Kidney (tissue), 14 donors: Measurements from ENCODE around the gene GFI1. TPM values are rescaled to one million over a fixed set of nuclear protein-coding genes. Genes with fewer than 3 reads are reported as not detected.

Experiments
- DNase-seq, 5 donors: peaks; one replicate each; pipeline ENCODE4 v3.0.0-alpha.2; 2013 to 2020
- FAIRE-seq: peaks from 2 replicates; lab custom pipeline; 2012; peaks lifted over from hg19 to GRCh38; lab: Jason Lieb, UNC
- H3K27ac ChIP-seq, 2 donors: one replicate each; pipeline ENCODE4 v1.7.0; 2013; ENCODE audit warnings: low read depth in 2 of 2, low read length in 2 of 2, inconsistent platforms in 1 of 2
- H3K27me3 ChIP-seq: one replicate; pipeline ENCODE4 v1.7.1; 2013; ENCODE audit warnings: low read length, inconsistent platforms; ENCODE audit not compliant: control insufficient read depth, insufficient read depth
- H3K36me3 ChIP-seq, 3 donors: one replicate each; pipeline versions ENCODE4 v1.7.0 to v1.7.1; 2013; ENCODE audit warnings: low read length in 3 of 3, control low read depth in 1 of 3, inconsistent platforms in 1 of 3; ENCODE audit not compliant: insufficient read depth in 3 of 3, control insufficient read depth in 2 of 3
- H3K4me1 ChIP-seq, 3 donors: one replicate each; pipeline versions ENCODE4 v1.7.0 to v1.7.1; 2013; ENCODE audit warnings: low read length in 3 of 3, inconsistent platforms in 1 of 3, low read depth in 1 of 3; ENCODE audit not compliant: control insufficient read depth in 2 of 3, insufficient read depth in 2 of 3
- H3K4me3 ChIP-seq, 3 donors: one replicate each; pipeline versions ENCODE4 v1.7.0 to v1.8.1; 2013; ENCODE audit warnings: low read length in 3 of 3, control low read depth in 1 of 3, inconsistent platforms in 1 of 3
- H3K9ac ChIP-seq, 3 donors: one replicate each; pipeline versions ENCODE4 v1.7.0 to v1.7.1; 2013; ENCODE audit warnings: low read length in 3 of 3, control low read depth in 1 of 3, inconsistent platforms in 1 of 3
- H3K9me3 ChIP-seq, 3 donors: one replicate each; pipeline versions ENCODE4 v1.7.0 to v1.7.1; 2013; ENCODE audit warnings: low read length in 3 of 3, control low read depth in 1 of 3, inconsistent platforms in 1 of 3; ENCODE audit not compliant: control insufficient read depth in 2 of 3, insufficient read depth in 1 of 3
- CTCF ChIP-seq: IDR thresholded peaks from 3 replicates; pipeline ENCODE4 v1.5.1; 2012; ENCODE audit warnings: mild to moderate bottlenecking, moderate library complexity, borderline replicate concordance; ENCODE audit not compliant: insufficient read depth; ENCODE audit errors: extremely low read depth
- intact Hi-C: fragments of 100-400 bp; cut with DNase I; formaldehyde crosslinking; loops from one replicate; pipeline ENCODE4 v1.11.1; 2022
- polyA plus RNA-seq: library from polyadenylated mRNA; stranded (reverse); fragments of 350-450 nt; fragmentation: Illumina TruSeq; extraction: RNeasy Lipid Tissue Mini Kit (QIAGEN cat#74804); gene quantifications from one replicate; pipeline ENCODE4 v1.2.3, GENCODE V29; 2014; ENCODE audit warnings: low read depth, low replicate concordance; ENCODE audit not compliant: insufficient read depth
- total RNA-seq: library from RNA; stranded (reverse); fragmentation: NEBNext Ultra II Directional; extraction: Animal tissue kit (Norgen Biotek cat#: 25700); gene quantifications from one replicate; pipeline ENCODE4 v1.2.1, GENCODE V29; 2021
- donor health status: control.
- donor health status: control.
- donor health status: control.
- donor health status: control.
- donor health status: control.
- donor health status: DM: yes; HTN: yes; CAD: no.
- donor health status: Normal renal cell carcinoma (clear cell type).

The GFI1 gene
- total and polyA plus RNA-seq, 2 donors from 2014 or later, result 0.17 to 3.8 TPM

- no peak overlapping the region for H3K4me3 ChIP-seq
- H3K27ac ChIP-seq, result no peak overlapping the region
- DNase-seq (no peak), FAIRE-seq (no peak)
- no peak overlapping the region for H3K9ac ChIP-seq
- intact Hi-C loops, result no loop called here
- H3K27me3 ChIP-seq, result no peaks in the 10 kb centered on the region
- TF ChIP-seq CTCF, result no peak
- H3K9me3 ChIP-seq, result no peaks in the 10 kb centered on the region
- H3K36me3 ChIP-seq, result no peaks in the 10 kb centered on the region
- H3K4me1 ChIP-seq, result no peaks in the 10 kb centered on the region
Observed at GRCh38 chr1:92465256-92465647, 21.5 kb downstream of the GFI1 start.

- FAIRE-seq, result no peak
- Histone ChIP-seq H3K4me3 (no peak overlapping the region), H3K27ac (no peak overlapping the region), H3K4me1 (no peaks in the 10 kb centered on the region), H3K27me3 (no peaks in the 10 kb centered on the region), H3K36me3 (no peaks in the 10 kb centered on the region), H3K9ac (no peak overlapping the region), H3K9me3 (no peaks in the 10 kb centered on the region)
- no peak for TF ChIP-seq CTCF
- intact Hi-C loops, result no loop called here
- DNase-seq, result no peak
Observed at GRCh38 chr1:92464588-92465255, 22.0 kb downstream of the GFI1 start.

GRCh38 chr1:92461364-92462097 is 25.2 kb downstream of the GFI1 start:
- FAIRE-seq (no peak), DNase-seq (no peak)
- no peaks in the 10 kb centered on the region for H3K27me3 ChIP-seq
- H3K9ac ChIP-seq, result no peak overlapping the region
- H3K4me1 ChIP-seq, result no peaks in the 10 kb centered on the region
- TF ChIP-seq CTCF, result no peak
- intact Hi-C loops, result no loop called here
- H3K36me3 ChIP-seq, result no peaks in the 10 kb centered on the region
- H3K9me3 ChIP-seq, result no peaks in the 10 kb centered on the region
- no peak overlapping the region for H3K27ac ChIP-seq
- no peak overlapping the region for H3K4me3 ChIP-seq
